Measurements from ENCODE around the gene PRDM2.

The PRDM2 gene

GRCh38 chr1:13730291-13730690 is 30.3 kb downstream of the PRDM2 start:
- H3K27ac ChIP-seq, result no peak overlapping the region
- no peak for DNase-seq (ENCODE audit: low spot score)
- POLR2A ChIA-PET (ENCODE audit: low non-redundant PET), result no interaction called here
- CTCF ChIA-PET, result interaction anchor here (1.0 kb wide), 1 partner anchor 65 kb away, joined by 3 read pairs; no protein-coding TSS in a partner anchor
- no peak for TF ChIP-seq CTCF (conservative IDR thresholded peaks at IDR 0.05; ENCODE audit: low read depth)

- no peak for DNase-seq (ENCODE audit: low spot score)
- CTCF ChIA-PET, result no interaction called here
- H3K27ac ChIP-seq, result no peak overlapping the region
- POLR2A ChIA-PET (ENCODE audit: low non-redundant PET), result no interaction called here
- no peak for TF ChIP-seq CTCF (conservative IDR thresholded peaks at IDR 0.05; ENCODE audit: low read depth)
Measured at GRCh38 chr1:13730751-13731482, 30.9 kb downstream of the PRDM2 start.

- H3K27ac ChIP-seq, result no peak overlapping the region
- CTCF ChIA-PET, result no interaction called here
- DNase-seq (ENCODE audit: low spot score), result no peak
- TF ChIP-seq CTCF (conservative IDR thresholded peaks at IDR 0.05; ENCODE audit: low read depth), result no peak
- POLR2A ChIA-PET (ENCODE audit: low non-redundant PET), result no interaction called here
Measured at GRCh38 chr1:13731897-13732296, 31.9 kb downstream of the PRDM2 start.

- ChIA-PET CTCF (interaction anchor here (0.6 to 0.7 kb wide), 2 partner anchors 95 to 1287 kb away, joined by 4 read pairs; no protein-coding TSS in a partner anchor), POLR2A (ENCODE audit: low non-redundant PET) (no interaction called here)
- H3K27ac ChIP-seq, result no peak overlapping the region
- no peak for TF ChIP-seq CTCF (conservative IDR thresholded peaks at IDR 0.05; ENCODE audit: low read depth)
- DNase-seq (ENCODE audit: low spot score), result no peak
Measured at GRCh38 chr1:13732971-13733667, 33.1 kb downstream of the PRDM2 start.

- no peak for DNase-seq (ENCODE audit: low spot score)
- POLR2A ChIA-PET (ENCODE audit: low non-redundant PET), result no interaction called here
- TF ChIP-seq CTCF (conservative IDR thresholded peaks at IDR 0.05; ENCODE audit: low read depth), result no peak
- CTCF ChIA-PET, result interaction anchor here (0.6 to 0.7 kb wide), 2 partner anchors 94 to 1286 kb away, joined by 4 read pairs; no protein-coding TSS in a partner anchor
- no peak overlapping the region for H3K27ac ChIP-seq
Measured at GRCh38 chr1:13733711-13734110, 33.7 kb downstream of the PRDM2 start.

- ChIA-PET CTCF (interaction anchor here (0.5 to 0.7 kb wide), 3 partner anchors 12 to 58 kb away, joined by 3 to 8 read pairs (median 3); no protein-coding TSS in a partner anchor), POLR2A (ENCODE audit: low non-redundant PET) (no interaction called here)
- DNase-seq (ENCODE audit: low spot score), result no peak
- H3K27ac ChIP-seq, result no peak overlapping the region
- TF ChIP-seq CTCF (conservative IDR thresholded peaks at IDR 0.05; ENCODE audit: low read depth), result no peak
Measured at GRCh38 chr1:13735168-13735930, 35.4 kb downstream of the PRDM2 start.
